GM10266 (cell line): ENCODE measurements around the gene NCAM1.

Experiments
- DNase-seq: peaks from one replicate; pipeline ENCODE4 v3.0.0; 2012; ENCODE audit errors: extremely low spot score
- TF ChIP-seq, protein P1 (sequence below): IDR thresholded peaks from 2 replicates; pipeline ENCODE4 v1.5.1; 2012; ENCODE audit warnings: mild to moderate bottlenecking, low read depth; ENCODE audit not compliant: control insufficient read depth, insufficient read depth; ENCODE audit errors: missing control alignments

NCAM1 gene

DNA sequence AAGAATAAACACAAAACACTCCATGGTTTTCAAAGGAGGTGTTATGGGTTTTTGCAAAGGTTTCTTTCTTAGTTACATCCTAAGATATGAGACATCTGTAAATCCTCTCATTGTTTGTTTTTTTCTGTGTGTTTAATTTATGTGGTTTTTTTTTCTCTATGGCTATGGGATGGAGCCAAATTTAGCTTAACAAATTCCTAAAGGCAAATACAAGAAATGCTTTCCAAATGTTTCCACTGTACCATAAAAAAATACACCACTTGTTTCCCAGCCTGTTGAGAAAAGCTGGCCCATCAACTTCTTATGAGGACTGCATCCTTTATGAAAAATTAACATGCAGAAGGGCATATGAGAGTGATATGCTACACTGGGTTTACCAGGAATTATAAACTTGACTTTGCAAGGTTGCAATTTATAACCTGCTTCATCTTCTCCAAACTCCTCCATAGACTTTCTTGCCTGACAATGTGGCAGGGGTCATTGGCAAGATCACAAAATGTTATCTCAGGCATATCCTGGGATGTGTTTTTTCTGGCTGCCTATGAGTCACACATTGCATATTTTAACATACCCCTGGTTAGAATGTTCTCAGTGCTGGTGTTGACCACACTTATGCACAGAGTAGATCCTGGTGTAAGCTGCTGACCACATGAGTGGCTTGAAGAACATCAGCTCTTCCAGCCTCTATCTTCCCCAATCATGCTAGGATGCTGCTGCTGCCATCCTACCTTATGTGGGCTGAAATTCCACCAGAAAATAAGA is 215.6 kb downstream of the NCAM1 start:
- no peak for DNase-seq
- TF ChIP-seq, protein P1, sequence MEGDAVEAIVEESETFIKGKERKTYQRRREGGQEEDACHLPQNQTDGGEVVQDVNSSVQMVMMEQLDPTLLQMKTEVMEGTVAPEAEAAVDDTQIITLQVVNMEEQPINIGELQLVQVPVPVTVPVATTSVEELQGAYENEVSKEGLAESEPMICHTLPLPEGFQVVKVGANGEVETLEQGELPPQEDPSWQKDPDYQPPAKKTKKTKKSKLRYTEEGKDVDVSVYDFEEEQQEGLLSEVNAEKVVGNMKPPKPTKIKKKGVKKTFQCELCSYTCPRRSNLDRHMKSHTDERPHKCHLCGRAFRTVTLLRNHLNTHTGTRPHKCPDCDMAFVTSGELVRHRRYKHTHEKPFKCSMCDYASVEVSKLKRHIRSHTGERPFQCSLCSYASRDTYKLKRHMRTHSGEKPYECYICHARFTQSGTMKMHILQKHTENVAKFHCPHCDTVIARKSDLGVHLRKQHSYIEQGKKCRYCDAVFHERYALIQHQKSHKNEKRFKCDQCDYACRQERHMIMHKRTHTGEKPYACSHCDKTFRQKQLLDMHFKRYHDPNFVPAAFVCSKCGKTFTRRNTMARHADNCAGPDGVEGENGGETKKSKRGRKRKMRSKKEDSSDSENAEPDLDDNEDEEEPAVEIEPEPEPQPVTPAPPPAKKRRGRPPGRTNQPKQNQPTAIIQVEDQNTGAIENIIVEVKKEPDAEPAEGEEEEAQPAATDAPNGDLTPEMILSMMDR = no peak

DNA sequence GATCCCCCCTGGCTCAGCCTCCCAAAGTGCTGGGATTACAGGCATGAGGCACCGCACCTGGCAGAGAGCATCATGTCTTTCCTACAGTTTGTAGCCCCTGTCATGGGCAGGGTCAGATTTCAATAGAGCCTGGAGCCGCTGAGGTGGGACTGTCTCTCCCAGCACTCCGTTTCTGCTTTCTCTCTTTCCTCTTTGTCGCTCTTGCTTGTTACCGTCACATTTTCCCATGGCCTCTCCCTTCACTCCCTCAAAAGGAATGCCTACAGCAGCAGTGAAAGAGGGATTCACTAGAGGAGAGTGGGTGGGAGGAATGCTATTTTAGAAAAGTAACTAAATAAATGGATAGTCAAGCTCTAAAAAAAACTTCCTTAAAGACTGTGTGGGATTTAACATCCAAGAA is 216.5 kb downstream of the NCAM1 start:
- DNase-seq = no peak
- TF ChIP-seq, protein P1 = no peak

DNA sequence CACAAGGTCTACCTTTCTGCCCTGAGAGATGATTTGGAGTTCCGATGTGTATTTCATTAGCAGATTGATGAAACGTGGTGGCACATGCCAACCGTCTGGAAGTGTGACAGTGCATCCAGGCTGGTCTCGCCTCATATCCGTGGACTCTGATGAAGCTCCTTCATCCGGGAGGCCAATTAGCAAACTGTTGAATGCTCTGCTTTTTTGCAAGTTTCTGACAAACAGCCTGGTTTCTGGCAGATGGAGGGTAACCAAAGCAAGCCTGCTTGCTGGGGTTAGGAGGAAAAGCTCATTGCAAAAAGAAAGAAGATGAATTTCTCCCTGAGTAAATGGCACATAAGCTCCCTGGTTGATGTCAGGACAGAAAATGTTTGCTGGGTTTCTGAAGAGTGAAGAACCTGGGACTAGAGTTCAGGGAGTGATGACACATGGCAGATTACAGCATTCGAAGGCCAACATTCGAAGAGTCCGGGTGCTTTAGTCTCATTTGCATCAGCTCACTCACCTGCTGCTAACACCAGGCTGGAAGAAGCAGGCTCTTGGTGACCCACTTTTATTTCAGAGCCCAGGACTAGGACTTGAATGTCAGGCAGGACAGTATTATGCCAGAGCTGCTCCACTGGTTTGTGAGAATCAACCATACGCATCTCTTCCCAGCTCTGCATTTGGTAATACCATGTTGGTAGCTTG is 217.3 kb downstream of the NCAM1 start:
- TF ChIP-seq, protein P1 = no peak
- no peak for DNase-seq

DNA sequence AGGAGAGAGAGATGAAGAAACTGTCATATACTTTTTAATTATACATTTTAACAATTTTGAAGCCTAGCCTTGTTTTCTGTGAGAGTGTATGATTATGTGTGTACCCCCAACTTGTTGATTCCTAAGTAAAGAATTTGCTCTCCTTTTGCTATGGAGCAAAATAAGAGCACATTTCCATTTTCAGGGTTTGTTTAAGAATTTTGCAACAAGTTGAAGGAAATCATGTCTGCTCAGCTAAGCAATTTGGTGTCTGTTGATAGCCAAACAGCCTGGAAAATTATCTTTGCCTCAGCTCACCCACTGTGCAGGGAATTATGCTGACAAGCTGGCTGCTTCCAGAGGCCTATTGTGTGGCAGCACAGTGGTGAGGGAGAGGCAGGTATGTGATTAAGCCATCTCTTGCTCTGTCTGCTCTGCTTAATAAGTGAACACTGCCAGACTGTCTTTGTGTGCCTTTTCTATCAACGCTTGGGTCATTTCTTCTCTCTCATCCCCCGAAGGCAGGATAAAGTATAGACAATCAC is 218.0 kb downstream of the NCAM1 start:
- TF ChIP-seq, protein P1 = no peak
- DNase-seq = no peak

DNA sequence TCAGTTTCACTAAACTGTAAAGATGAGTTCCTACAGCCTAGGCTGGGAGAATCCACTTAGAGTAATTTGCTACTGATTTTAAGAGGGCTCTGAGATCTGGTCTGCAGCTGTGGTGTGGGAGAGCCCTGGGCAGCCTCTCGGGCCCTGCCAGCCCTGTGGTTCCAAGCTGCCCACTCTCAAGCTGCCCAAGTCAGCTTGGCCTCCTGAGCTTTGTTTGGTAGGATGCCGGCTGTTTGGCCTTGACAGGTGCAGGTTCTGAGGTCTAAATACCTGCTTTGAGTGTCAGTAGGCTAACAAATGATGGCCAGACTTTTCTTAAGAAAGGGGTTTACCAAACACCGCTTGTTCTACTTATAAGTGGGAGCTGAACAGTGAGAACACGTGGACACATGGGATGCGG is 219.9 kb downstream of the NCAM1 start:
- TF ChIP-seq, protein P1 = no peak
- DNase-seq = no peak

DNA sequence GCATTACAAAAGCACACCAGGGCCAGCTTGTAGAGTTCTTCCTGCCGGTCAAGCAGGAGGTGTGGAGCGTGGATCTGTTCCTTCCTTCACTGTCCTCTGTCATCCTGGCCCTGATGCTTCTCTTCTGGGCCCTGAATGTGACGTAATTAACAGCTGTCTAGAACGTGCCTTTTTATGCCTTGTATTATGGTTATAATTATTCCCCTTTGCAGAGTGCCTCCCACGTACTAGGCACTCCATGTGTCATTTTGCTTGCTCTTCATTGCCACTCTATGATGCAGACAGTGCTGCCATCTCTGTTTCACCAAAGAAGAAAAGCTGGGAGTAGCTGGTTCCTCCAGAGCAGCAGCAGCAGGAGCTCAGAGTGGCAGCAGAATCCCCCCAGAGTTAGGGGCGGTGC is 221.1 kb downstream of the NCAM1 start:
- TF ChIP-seq, protein P1 = no peak
- no peak for DNase-seq

DNA sequence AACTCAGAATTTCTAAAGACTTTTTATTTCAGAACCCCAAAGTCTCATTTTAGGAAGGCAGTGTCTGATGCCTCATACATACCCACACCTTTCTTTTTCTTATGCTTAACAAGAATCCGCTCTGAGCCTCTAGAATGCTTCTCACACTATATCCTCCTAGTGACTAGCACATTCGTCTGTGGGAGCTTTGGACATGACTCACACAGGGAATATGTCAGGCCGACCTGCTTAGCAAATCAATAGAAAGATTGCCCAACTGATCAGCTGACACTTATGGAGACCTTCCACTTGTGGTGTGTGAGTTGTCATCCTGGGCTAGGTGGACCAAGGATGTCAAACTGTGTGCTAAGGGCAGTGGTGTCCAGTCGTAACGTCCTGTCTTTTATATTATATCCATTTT is 223.3 kb downstream of the NCAM1 start:
- TF ChIP-seq, protein P1 = no peak
- DNase-seq = no peak
